Ascending aorta (tissue), 2 donors: Measurements from ENCODE around the gene GLDC. TPM values are rescaled to one million over a fixed set of nuclear protein-coding genes. Genes with fewer than 3 reads are reported as not detected.
A peak's percentile ranks its signal among the peaks of the same experiment; 100 is the strongest.

ENCODE experiments used
- DNase-seq, 2 donors: peaks; one replicate each; pipeline ENCODE4 v3.0.0-alpha.2; 2019; ENCODE audit warnings: low spot score in 2 of 2
- H3K27ac ChIP-seq, 2 donors: fragments of 200-600 bp; sonication (generic); one replicate each; pipeline ENCODE4 v1.5.1; 2016 to 2017; ENCODE audit warnings: mild to moderate bottlenecking in 1 of 2
- H3K27me3 ChIP-seq: fragments of 200-600 bp; sonication (generic); one replicate; pipeline ENCODE4 v1.5.1; 2017
- H3K36me3 ChIP-seq, 2 donors: fragments of 200-600 bp; sonication (generic); one replicate each; pipeline ENCODE4 v1.5.1; 2016
- H3K4me1 ChIP-seq, 2 donors: fragments of 200-600 bp; sonication (generic); one replicate each; pipeline ENCODE4 v1.5.1; 2016 to 2017; ENCODE audit warnings: mild to moderate bottlenecking in 1 of 2
- H3K4me3 ChIP-seq, 2 donors: fragments of 200-600 bp; sonication (generic); one replicate each; pipeline ENCODE4 v1.5.1; 2016 to 2017; ENCODE audit warnings: mild to moderate bottlenecking in 1 of 2
- H3K9me3 ChIP-seq, 2 donors: fragments of 200-600 bp; sonication (generic); one replicate each; pipeline ENCODE4 v1.5.1; 2016
- intact Hi-C: fragments of 100-400 bp; cut with DNase I; formaldehyde crosslinking; loops from one replicate; pipeline ENCODE4 v1.15.1; 2023
- total RNA-seq: library from RNA; depleted of rRNA; stranded (reverse); fragments of >200 nt; gene quantifications from one replicate; pipeline ENCODE4 v1.1.0, GENCODE V29; 2016
- TF ChIP-seq, protein P1 (sequence below), 3 experiments: fragments of 200-600 bp in 2 of 3; fragments of 450-650 bp in 1 of 3; sonication (generic) in 2 of 3; IDR thresholded peaks; one replicate each; pipeline ENCODE4 v1.5.1; 2016 to 2019; ENCODE audit warnings: antibody characterized with exemption in 3 of 3, mild to moderate bottlenecking in 1 of 3, moderate library complexity in 1 of 3

Gene GLDC
- total RNA-seq, 1 donor from 2014 or later, result 0.64 TPM

DNA sequence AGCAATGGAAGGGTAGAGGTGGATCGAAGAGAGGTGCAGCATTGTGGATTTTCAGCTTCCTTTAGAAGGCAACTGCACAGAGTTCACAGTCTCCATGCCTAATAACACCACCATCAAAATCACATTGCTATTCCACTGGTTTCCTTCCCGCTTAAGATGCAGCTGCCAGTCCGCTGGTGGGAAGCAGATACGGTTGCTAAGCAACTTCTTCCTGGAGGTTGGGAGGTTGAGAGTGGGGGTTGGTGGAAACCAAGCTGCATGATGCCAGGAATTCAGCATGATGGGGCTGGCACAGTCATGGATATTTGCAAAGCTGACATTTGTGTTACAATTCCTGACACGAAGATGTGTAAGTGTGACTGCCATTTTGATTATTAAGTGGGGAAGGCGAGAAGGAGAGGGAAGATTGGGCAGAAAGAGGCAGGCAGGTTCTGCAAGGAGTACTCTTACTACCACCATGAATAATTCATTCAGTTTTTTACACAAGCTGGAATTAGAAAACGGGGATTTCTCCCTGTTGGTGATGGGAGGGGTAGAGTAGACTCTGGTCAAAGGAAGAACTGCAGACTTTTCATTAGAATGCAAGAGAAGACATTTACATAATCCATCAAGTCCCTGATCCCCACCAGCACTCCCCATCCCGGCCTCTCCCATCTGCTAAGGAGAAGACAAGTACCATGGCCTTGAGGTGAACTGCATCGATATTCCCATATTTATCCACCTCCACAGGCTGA lies 87.5 kb downstream of the GLDC start:
- TF ChIP-seq, protein P1, sequence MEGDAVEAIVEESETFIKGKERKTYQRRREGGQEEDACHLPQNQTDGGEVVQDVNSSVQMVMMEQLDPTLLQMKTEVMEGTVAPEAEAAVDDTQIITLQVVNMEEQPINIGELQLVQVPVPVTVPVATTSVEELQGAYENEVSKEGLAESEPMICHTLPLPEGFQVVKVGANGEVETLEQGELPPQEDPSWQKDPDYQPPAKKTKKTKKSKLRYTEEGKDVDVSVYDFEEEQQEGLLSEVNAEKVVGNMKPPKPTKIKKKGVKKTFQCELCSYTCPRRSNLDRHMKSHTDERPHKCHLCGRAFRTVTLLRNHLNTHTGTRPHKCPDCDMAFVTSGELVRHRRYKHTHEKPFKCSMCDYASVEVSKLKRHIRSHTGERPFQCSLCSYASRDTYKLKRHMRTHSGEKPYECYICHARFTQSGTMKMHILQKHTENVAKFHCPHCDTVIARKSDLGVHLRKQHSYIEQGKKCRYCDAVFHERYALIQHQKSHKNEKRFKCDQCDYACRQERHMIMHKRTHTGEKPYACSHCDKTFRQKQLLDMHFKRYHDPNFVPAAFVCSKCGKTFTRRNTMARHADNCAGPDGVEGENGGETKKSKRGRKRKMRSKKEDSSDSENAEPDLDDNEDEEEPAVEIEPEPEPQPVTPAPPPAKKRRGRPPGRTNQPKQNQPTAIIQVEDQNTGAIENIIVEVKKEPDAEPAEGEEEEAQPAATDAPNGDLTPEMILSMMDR (IDR thresholded peaks at IDR 0.05), result no peak
- DNase-seq, result no peak
- Histone ChIP-seq H3K27ac (no peak overlapping the region), H3K27me3 (no peaks in the 10 kb centered on the region), H3K4me3 (no peak overlapping the region), H3K4me1 (no peaks in the 10 kb centered on the region), H3K36me3 (no peaks in the 10 kb centered on the region), H3K9me3 (no peaks in the 10 kb centered on the region)
- intact Hi-C loops, result no loop called here

DNA sequence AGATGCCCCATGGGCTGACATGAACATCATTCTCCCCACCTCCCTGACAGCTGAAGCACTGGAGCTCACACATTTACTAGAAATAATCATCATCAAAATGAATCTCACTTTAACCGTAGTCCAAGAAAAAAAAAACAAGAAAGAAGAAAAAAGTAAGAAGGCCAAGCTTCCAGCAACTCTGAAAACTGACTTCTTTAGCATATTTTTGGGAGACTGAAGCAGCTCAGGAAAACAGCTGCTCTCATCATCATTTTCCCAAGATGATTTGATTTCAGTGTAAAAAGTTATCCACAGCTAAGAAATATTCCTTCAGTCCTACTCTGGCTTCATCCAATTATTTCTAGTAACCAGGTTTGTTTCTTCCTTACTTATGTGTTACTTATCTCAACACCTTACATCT lies 91.7 kb downstream of the GLDC start:
- H3K4me3 ChIP-seq, result no peak overlapping the region
- H3K36me3 ChIP-seq, result no peaks in the 10 kb centered on the region
- no peaks in the 10 kb centered on the region for H3K9me3 ChIP-seq
- H3K4me1 ChIP-seq, result no peaks in the 10 kb centered on the region
- no peak overlapping the region for H3K27ac ChIP-seq
- intact Hi-C loops, result no loop called here
- TF ChIP-seq, protein P1 (IDR thresholded peaks at IDR 0.05), result no peak
- no peaks in the 10 kb centered on the region for H3K27me3 ChIP-seq
- no peak for DNase-seq

DNA sequence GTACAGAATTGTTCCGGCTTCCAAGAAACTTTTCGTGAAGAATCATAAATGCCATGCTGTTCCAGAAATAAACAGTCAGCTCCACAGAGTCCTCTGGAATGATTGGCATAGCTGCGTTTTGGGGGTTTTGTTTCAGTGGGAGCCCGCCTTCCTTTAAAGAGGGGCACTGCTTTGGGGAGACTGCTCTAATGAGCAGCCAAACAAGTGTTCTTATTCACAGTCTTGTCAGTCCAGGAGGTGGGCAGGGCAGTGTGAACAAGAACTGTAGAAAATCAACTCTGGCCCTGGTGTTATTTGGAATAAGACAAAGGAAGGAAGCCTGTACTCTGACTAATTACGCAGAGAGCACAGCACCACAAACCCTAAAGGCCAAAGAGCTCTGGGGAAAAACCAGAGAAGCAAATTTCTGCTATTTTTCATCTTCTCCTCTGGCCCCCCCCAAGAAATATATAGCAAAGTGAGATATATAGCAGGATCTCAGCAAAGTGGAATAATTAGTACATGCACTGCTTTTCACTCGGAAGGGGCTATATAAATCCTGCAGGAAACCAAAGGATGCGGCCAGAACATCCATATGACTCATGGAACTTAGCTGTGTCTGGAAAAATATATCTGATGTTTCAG lies 92.9 kb downstream of the GLDC start:
- intact Hi-C loops, result no loop called here
- Histone ChIP-seq H3K36me3 (no peaks in the 10 kb centered on the region), H3K27ac (peak overlapping the region in 1 of 2 donors; percentile 28), H3K27me3 (no peaks in the 10 kb centered on the region), H3K4me3 (no peak overlapping the region), H3K4me1 (no peaks in the 10 kb centered on the region), H3K9me3 (no peaks in the 10 kb centered on the region)
- no peak for DNase-seq
- TF ChIP-seq, protein P1 (IDR thresholded peaks at IDR 0.05), result no peak

DNA sequence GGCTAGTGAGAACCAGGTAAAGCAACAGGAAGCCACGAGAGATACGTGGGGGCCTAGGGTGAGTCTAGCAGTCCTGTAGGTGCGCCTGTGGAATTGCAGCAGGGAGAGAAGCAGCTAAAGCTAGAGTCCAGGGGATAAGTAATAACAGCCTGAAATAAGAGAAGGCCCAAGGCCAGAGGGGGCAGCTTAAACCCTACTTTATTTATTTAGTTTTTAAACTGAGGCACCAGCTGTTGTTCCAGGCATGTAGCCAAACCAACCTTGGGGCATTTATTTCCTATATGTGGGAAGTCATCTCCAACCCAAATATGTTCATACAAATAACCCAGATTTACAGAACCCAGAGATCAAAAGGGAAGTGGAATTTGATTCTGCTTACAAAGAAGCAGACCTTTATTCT lies 93.5 kb downstream of the GLDC start:
- Histone ChIP-seq H3K27ac (peak overlapping the region in 1 of 2 donors; percentile 28), H3K27me3 (no peaks in the 10 kb centered on the region), H3K4me1 (no peaks in the 10 kb centered on the region), H3K36me3 (no peaks in the 10 kb centered on the region), H3K4me3 (no peak overlapping the region), H3K9me3 (no peaks in the 10 kb centered on the region)
- TF ChIP-seq, protein P1 (IDR thresholded peaks at IDR 0.05), result no peak
- intact Hi-C loops, result no loop called here
- no peak for DNase-seq

DNA sequence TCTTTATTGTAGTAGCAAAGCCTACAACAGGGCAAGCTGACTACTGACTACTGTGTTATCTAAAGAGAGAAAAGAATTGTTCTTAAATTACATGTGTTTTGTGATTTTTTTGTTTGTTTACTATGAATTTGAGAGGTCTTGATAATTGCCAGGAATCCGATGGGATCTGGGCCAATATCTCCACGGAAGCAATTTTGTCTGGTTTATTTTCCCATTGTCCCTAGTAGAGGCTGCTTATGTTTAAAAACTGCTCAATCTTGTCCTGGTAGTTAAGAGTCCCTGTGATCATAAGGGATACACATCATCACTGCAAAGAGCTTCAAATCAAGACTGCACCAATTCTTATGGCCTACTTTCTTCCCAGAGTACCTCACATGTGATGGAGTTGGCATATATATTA lies 94.4 kb downstream of the GLDC start:
- TF ChIP-seq, protein P1 (IDR thresholded peaks at IDR 0.05), result no peak
- Histone ChIP-seq H3K4me1 (no peaks in the 10 kb centered on the region), H3K9me3 (no peaks in the 10 kb centered on the region), H3K36me3 (no peaks in the 10 kb centered on the region), H3K27ac (no peak overlapping the region), H3K27me3 (no peaks in the 10 kb centered on the region), H3K4me3 (no peak overlapping the region)
- intact Hi-C loops, result no loop called here
- no peak for DNase-seq
